ENCODE measurements around the gene GAPVD1. TPM values are rescaled to one million over a fixed set of nuclear protein-coding genes. Genes with fewer than 3 reads are reported as not detected.
"Not testable (repeated sequence)": the region's sequence is repeated elsewhere in the genome, so short reads cannot be mapped to it uniquely, and the experiment has no call there.

GAPVD1 gene
- total RNA-seq, 1 donor from 2014 or later: 33.4 TPM

DNA sequence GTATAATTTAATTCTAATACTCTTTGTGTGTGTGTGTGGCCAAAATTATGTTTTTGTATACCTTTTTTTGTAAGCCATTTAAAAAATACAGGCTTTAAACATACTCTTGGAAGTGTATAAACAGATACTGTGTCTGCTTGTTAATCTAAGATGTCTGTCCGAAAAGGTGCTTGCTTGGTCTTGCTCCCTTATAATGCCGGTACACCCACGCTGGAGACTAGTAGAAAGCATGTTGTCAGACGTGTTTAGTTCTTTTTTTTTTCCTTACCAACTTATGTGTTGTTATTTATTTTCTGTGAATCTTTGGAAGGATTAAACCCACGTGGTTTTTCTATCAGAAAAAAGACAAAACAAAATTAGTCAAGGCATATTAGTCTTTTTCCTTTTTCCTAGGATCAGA, 9.5 kb downstream of the GAPVD1 start:
- TF ChIP-seq, protein P1, sequence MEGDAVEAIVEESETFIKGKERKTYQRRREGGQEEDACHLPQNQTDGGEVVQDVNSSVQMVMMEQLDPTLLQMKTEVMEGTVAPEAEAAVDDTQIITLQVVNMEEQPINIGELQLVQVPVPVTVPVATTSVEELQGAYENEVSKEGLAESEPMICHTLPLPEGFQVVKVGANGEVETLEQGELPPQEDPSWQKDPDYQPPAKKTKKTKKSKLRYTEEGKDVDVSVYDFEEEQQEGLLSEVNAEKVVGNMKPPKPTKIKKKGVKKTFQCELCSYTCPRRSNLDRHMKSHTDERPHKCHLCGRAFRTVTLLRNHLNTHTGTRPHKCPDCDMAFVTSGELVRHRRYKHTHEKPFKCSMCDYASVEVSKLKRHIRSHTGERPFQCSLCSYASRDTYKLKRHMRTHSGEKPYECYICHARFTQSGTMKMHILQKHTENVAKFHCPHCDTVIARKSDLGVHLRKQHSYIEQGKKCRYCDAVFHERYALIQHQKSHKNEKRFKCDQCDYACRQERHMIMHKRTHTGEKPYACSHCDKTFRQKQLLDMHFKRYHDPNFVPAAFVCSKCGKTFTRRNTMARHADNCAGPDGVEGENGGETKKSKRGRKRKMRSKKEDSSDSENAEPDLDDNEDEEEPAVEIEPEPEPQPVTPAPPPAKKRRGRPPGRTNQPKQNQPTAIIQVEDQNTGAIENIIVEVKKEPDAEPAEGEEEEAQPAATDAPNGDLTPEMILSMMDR (IDR thresholded peaks at IDR 0.05; ENCODE audit: borderline replicate concordance): no peak
- Histone ChIP-seq H3K4me1 (peaks cover 35% of the 10 kb centered on the region), H3K27ac (replicated peaks) (no peak overlapping the region), H3K36me3 (peaks cover 25% of the 10 kb centered on the region), H3K27me3 (ENCODE audit: low read depth) (no peaks in the 10 kb centered on the region), H3K9me3 (replicated peaks) (no peaks in the 10 kb centered on the region), H3K4me3 (no peak overlapping the region)
- intact Hi-C loops (cut with micrococcal nuclease): no loop called here
- DNase-seq: no peak

DNA sequence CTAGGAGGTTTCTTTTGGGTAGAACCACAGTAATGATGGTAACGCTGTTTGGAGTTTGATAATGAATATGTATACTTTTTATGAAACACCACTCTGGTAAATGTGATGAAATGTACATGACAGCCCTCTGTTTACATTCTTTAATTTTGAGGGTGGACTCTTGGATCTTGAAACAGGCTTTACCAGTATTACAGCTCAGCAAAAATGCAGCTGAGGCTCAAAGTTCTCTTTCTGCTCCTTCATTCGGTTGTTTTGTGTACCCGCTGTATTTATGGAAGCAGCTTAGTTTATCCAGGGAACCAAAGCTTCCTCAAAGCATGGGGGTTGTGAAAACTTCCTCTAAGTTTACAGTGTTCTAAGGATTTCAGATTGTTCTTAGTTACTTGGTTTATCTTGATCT, 11.1 kb downstream of the GAPVD1 start:
- DNase-seq: no peak
- Histone ChIP-seq H3K27me3 (ENCODE audit: low read depth) (no peaks in the 10 kb centered on the region), H3K27ac (replicated peaks) (no peak overlapping the region), H3K36me3 (peaks cover 14% of the 10 kb centered on the region), H3K4me3 (no peak overlapping the region), H3K4me1 (peaks cover 39% of the 10 kb centered on the region), H3K9me3 (replicated peaks) (no peaks in the 10 kb centered on the region)
- intact Hi-C loops (cut with micrococcal nuclease): no loop called here
- TF ChIP-seq, protein P1 (IDR thresholded peaks at IDR 0.05; ENCODE audit: borderline replicate concordance): no peak

DNA sequence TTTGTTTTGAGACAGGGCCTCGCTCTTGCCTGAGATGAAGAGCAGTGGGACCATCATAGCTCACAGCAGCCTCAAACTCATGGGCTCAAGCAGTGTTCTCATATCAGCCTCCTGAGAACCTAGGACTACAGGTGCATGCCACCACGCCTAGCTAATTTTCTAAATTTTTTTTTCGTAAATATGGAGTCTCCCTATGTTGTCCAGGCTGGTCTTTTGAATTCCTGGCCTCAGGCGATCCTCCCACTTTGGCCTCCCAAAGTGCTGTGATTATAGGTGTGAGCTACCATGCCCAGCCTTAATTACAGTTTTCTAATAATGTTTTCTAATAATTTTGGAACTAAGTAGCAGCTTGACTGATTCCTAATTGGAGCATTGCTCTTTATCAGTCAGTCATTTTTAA, 15.1 kb downstream of the GAPVD1 start:
- no peaks in the 10 kb centered on the region for H3K27me3 ChIP-seq (ENCODE audit: low read depth)
- DNase-seq: no peak
- H3K9me3 ChIP-seq (replicated peaks): no peaks in the 10 kb centered on the region
- no peaks in the 10 kb centered on the region for H3K36me3 ChIP-seq
- peaks cover 36% of the 10 kb centered on the region for H3K4me1 ChIP-seq
- no peak overlapping the region for H3K27ac ChIP-seq (replicated peaks)
- TF ChIP-seq, protein P1 (IDR thresholded peaks at IDR 0.05; ENCODE audit: borderline replicate concordance): no peak
- intact Hi-C loops (cut with micrococcal nuclease): no loop called here
- H3K4me3 ChIP-seq: no peak overlapping the region

DNA sequence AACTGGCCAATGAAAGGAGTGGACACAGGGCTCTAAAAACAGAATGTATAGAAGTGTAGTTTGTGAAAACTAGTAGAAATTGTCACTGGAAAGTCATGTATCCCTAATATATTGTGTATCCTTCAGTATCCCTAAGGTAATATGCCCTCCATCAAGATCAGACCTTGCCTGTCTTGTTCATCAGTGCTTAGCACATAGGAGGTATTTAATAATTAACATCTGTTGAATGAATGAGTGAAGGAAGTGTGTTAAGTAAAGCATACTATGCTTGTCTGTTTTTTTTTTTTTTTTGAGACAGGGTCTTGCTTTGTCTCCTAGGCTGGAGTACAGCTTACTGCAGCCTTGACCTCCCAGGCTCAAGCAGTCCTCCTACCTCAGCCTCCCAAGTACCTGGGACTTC, 15.8 kb downstream of the GAPVD1 start:
- Histone ChIP-seq H3K27me3 (ENCODE audit: low read depth) (no peaks in the 10 kb centered on the region), H3K9me3 (replicated peaks) (no peaks in the 10 kb centered on the region), H3K36me3 (no peaks in the 10 kb centered on the region), H3K27ac (replicated peaks) (no peak overlapping the region), H3K4me1 (peaks cover 29% of the 10 kb centered on the region), H3K4me3 (no peak overlapping the region)
- no peak for DNase-seq
- intact Hi-C loops (cut with micrococcal nuclease): no loop called here
- TF ChIP-seq, protein P1 (IDR thresholded peaks at IDR 0.05; ENCODE audit: borderline replicate concordance): no peak

DNA sequence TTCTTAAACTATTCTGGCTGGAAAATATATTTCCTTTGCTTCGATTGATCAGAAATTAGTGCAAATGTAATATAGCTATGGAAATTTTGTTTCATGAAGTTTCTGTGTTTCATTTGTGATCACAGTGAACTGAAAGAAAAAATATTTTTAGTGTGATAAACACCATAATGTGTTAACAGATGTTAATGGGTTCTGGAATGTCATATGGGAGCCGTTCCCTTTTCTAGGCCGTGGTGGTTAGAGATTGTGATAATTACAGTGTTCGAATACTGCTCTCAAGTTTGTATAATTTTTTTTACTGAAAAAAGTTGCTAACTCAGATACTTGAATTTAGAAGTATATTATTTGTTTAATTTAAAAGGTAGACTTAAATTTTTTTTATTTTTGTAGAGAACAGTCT, 19.3 kb downstream of the GAPVD1 start:
- no peak for DNase-seq
- Histone ChIP-seq H3K4me1 (peaks cover 37% of the 10 kb centered on the region), H3K9me3 (replicated peaks) (no peaks in the 10 kb centered on the region), H3K36me3 (no peaks in the 10 kb centered on the region), H3K4me3 (no peak overlapping the region), H3K27ac (replicated peaks) (no peak overlapping the region), H3K27me3 (ENCODE audit: low read depth) (no peaks in the 10 kb centered on the region)
- intact Hi-C loops (cut with micrococcal nuclease): no loop called here
- TF ChIP-seq, protein P1 (IDR thresholded peaks at IDR 0.05; ENCODE audit: borderline replicate concordance): no peak

DNA sequence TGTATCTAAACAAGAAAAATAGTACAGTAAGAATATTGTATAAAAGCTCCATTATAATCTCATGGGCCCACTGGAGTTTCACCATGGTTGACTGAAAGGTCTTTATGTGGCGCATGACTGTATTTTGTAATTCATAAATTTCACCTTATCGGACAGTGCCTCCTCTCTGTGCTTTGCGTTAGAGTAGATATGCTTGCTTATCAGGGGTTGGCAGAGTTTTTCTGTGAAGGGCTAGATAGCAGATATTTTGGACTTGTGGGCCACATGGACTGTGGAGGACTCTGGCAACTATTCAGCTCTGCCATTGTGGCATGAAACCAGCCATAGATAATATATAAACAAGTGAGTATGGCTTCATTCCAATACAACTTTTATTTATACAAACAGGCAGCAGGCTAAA, 23.2 kb downstream of the GAPVD1 start:
- TF ChIP-seq, protein P1 (IDR thresholded peaks at IDR 0.05; ENCODE audit: borderline replicate concordance): no peak
- intact Hi-C loops (cut with micrococcal nuclease): no loop called here
- peak overlapping the region; percentile 0 for H3K27ac ChIP-seq (replicated peaks)
- no peak overlapping the region for H3K4me3 ChIP-seq
- H3K36me3 ChIP-seq: peaks cover 15% of the 10 kb centered on the region
- no peaks in the 10 kb centered on the region for H3K9me3 ChIP-seq (replicated peaks)
- no peak for DNase-seq
- peaks cover 52% of the 10 kb centered on the region for H3K4me1 ChIP-seq
- H3K27me3 ChIP-seq (ENCODE audit: low read depth): no peaks in the 10 kb centered on the region

DNA sequence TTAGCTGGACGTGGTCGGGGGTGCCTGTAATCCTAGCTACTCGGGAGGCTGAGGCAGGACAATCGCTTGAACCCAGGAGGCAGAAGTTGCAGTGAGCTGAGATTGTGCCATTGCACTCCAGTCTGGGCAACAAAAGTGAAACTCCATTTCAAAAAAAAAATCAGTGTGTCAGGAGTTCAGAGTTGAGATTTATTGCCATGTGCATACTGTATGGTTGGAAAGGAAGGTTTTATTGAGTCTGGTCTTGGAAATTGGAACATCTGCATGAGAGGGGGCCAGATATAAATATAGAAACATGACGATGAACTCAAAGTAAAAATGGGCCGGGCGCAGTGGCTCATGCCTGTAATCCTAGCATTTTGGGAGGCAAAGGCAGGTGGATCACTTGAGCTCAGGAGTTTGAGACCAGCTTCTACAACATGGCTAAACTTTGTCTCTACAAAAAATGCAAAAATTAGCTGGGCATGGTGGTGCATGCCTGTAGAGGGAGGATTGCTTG, 25.4 kb downstream of the GAPVD1 start:
- H3K36me3 ChIP-seq: peaks cover 15% of the 10 kb centered on the region
- H3K9me3 ChIP-seq (replicated peaks); intact Hi-C loops (cut with micrococcal nuclease); H3K27ac ChIP-seq (replicated peaks); DNase-seq; H3K27me3 ChIP-seq (ENCODE audit: low read depth); H3K4me3 ChIP-seq: not testable (repeated sequence)
- H3K4me1 ChIP-seq: peaks cover 51% of the 10 kb centered on the region
